COLO668 (cell line): Measurements from ENCODE around the gene CAP2.
"Not testable (repeated sequence)": the region's sequence is repeated elsewhere in the genome, so short reads cannot be mapped to it uniquely, and the experiment has no call there.

ENCODE experiments used
- DNase-seq: peaks from one replicate; lab custom pipeline; 2025; ENCODE audit not compliant: unreplicated experiment; lab: John Stamatoyannopoulos, UW

The CAP2 gene

GRCh38 chr6:17574866-17575560 is 181.6 kb downstream of the CAP2 start:
- DNase-seq: no peak

- no peak for DNase-seq
These were observed 183.7 kb downstream of the CAP2 start for GRCh38 chr6:17577059-17577458.

GRCh38 chr6:17580518-17581048 is 187.2 kb downstream of the CAP2 start:
- DNase-seq: peak; percentile 18

GRCh38 chr6:17581282-17581681 is 187.9 kb downstream of the CAP2 start:
- not testable (repeated sequence) for DNase-seq

GRCh38 chr6:17583811-17584210 is 190.4 kb downstream of the CAP2 start:
- DNase-seq: peak; percentile 10

GRCh38 chr6:17584241-17584803 is 190.9 kb downstream of the CAP2 start:
- DNase-seq: peak; percentile 21

- peak; percentile 4 for DNase-seq
These were observed 192.5 kb downstream of the CAP2 start for GRCh38 chr6:17585766-17586490.

- not testable (repeated sequence) for DNase-seq
These were observed 193.2 kb downstream of the CAP2 start for GRCh38 chr6:17586623-17587022.

- DNase-seq: no peak
These were observed 194.6 kb downstream of the CAP2 start for GRCh38 chr6:17588011-17588410.

GRCh38 chr6:17589406-17590096 is 196.2 kb downstream of the CAP2 start:
- DNase-seq: peak; percentile 19

GRCh38 chr6:17591287-17591686 is 197.9 kb downstream of the CAP2 start:
- DNase-seq: no peak

GRCh38 chr6:17593246-17593645 is 199.9 kb downstream of the CAP2 start:
- DNase-seq: no peak

- no peak for DNase-seq
These were observed 202.7 kb downstream of the CAP2 start for GRCh38 chr6:17596085-17596484.

GRCh38 chr6:17599877-17600526 is 206.6 kb downstream of the CAP2 start, which contains the start of gene FAM8A1:
Gene FAM8A1 (plus strand): TSS chr6:17600302. CDS start chr6:17600410, 108 bp downstream.
- peak; percentile 91 for DNase-seq

GRCh38 chr6:17600527-17601385 is 207.4 kb downstream of the CAP2 start:
- DNase-seq: peak; percentile 67

GRCh38 chr6:17601386-17601703 is 207.9 kb downstream of the CAP2 start:
- DNase-seq: no peak

GRCh38 chr6:17602888-17603287 is 209.5 kb downstream of the CAP2 start:
- no peak for DNase-seq

- DNase-seq: no peak
These were observed 213.2 kb downstream of the CAP2 start for GRCh38 chr6:17606606-17607005.
